NCI-H1048 (cell line): ENCODE measurements around the gene ZSCAN23.
"Not testable (repeated sequence)": the region's sequence is repeated elsewhere in the genome, so short reads cannot be mapped to it uniquely, and the experiment has no call there.

Source experiments
- DNase-seq: peaks from one replicate; lab custom pipeline; 2025; lab: John Stamatoyannopoulos, UW

ZSCAN23 gene

DNA sequence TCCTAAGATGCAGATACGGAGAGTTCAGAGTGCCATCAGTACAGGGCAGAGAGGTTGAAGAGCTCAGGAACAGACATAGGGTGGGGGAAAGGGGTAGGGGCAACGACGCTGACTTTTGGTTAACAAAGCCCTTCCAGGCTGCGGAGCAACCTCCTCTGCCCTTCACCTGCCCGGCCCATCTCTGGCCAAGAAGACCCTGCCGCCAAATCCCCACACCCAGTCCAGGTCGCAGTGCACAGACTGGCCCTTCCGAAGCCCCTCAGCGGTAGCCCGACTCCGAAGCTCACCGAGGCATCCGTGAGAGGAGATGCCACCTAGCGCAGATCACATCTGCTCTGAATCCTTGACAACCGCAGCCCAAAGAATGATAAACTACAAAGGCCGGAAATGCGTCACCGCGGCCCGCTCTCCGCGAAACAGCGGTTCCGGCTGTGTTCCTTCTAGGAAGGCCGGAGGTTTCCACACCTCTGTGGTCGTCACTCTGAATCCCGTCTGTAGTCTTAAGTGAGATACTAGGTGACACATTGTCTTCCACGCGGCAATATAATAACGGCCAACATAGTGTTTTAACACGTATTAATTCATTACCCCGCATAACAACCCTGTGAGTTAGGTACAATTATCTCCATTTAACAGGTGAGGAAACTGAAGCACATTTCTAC lies at the start of gene ZSCAN23:
Gene ZSCAN23, minus strand, starts transcription at position 380 of the 662 bp plus-strand sequence. CDS start 7,225 bp downstream, outside the sequence.
- DNase-seq = no peak

DNA sequence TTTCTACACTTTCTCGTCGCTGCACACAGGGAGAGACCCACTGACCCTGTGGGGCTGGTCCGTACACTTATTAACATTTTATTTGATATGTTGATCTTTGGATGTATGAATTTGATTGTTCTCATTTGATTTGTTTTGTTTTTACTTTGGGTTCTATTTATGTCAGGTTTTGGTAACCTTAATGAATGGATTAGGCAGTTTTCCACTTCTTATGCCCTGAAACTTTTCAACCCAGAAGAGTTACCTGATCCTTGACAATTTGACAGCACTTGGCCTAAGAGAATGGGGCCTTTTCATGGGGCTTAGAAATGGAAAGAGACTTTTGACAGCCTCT lies 48.7 kb upstream of the ZSCAN23 start:
- DNase-seq = no peak

DNA sequence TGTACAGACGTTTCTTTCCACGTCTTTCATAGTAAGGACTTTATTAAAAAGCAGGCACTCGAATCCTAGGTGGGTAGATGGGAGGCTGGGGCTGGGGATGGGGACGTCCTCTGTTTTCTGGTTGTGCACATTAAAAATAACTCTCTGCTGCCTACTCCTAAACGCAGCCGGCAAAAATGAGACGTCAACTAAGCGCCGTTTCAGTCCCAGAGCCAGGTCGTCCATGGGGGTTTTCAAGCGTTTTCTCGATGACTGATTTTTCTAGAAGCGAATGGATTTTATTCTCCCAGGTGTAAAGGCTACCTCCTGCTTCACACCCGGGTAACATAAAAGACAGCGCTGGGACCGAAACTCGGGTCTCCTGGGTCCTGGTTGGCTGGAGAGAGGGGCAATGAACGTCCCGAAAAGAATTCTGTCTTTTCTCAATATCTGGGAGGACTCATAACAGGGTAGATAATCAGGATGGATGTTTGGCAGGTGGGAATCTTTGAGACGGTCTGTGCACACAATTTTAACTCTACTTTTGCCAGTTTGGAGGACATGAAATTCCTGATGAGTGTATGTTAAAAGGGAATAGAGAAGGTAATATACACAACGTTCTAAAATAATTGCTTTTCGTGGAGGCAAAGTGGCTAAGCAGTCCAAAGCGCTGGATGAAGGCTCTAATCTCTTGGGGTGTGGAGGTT lies 47.1 kb upstream of the ZSCAN23 start:
- no peak for DNase-seq

DNA sequence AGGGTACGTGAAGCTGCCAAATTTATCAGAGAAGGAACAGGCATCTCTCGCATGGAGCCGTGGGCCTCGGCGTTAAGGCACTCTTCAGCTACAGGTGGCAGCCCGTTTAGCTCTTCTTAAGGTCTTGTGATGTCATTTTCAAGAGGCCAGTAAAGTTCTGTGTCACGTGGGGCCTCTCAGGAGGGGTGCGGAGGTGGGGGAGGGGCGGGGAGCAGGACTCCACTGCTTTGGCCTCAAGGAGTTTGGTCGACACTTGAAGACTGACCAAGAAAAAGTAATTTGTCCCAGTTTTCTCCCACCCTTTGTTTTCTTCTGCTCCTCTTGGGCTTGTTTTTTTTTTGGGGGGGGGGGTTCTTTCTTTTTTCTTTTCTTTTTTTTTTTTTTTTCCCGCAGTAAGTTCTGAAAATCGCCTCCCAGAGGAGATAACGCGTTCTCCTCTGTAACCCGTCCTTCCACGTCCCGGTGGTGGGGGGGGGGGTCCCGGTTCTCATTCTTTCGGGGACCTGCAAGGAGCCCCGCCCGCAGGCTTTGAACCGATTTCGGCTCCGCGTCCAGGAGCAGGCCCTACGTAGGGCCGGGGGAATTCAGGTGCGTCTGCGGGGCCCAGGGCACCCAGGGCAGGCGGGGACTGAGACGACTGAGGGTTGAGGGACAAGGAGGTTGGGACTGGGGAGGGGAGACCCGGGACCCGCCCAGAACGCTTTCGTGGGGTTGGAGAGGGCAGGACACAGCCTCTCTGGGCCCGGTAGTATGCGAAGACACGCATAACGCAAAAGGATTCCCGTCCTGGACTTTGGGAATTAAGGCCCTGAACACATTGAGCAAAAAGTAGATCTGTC lies 46.3 kb upstream of the ZSCAN23 start:
- DNase-seq = no peak

DNA sequence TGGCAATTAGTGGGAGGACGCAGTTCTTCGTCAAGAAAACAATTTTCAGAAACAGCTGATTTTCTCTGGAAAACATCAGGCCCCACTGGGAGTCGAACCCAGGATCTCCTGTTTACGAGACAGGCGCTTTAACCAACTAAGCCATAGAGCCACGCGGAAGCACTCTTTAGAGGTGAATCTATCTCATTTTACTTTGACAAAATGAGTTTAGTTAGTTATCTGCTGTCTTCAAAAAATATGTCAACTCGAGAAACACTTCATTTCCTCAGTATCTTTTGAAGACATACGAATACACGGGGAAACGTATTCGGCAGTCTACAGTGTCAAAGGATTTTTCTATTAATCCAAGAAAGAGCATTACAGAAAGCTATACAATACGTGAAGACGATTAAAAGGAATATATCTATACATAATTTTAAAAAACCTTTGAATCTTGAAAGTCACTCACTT lies 45.6 kb upstream of the ZSCAN23 start:
- DNase-seq = no peak

DNA sequence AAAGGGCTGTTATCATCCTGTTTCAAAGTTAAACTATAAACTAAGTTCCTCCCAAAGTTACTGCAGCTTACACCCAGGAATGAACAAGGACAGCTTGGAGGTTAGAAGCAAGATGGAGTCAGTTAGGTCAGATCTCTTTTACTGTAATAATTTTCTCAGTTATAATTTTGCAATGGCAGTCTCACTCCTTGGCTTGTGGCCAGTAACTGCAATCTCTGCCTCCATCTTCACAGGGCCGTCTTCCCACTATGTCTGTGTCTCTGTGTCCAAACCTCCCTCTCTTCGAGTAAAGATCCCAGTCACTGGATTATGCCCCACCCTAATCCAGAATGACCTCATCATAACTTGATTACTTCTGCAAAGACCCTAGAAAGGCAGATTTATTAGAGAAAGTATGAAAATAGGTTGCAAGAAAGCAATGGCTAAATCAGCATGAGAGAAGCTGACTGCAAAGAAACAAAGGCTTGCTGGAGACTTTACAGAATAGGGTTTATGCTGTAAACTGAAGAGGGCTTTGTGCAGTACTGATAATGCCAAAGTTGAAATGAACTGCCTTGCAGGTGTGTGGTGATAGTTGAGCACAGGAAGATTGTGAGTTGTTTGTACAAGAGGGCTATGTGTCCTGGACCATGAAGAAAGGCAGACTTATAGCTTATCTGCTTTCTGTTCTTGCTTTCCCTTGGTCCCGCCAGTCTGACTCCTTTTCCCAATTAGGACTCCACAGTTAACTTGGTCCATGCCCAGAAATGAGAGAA lies 43.9 kb upstream of the ZSCAN23 start:
- no peak for DNase-seq

DNA sequence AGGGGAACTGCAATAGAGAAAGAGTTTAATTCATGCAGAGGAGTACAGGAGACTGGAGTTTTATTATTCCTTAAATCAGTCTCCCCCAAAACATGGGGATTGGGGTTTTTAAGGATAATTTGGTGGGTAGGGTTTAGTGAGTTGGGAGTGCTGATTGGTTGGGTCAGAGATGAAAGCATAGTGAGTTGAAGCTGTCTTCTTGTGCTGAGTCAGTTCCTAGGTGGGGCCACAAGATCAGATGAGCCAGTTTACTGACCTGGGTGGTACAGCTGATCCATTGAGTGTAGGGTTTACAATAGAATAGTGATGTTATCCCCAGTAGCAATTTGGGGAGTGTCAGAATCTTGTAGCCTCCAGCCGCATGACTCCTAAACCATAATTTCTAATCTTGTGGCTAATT lies 43.2 kb upstream of the ZSCAN23 start:
- no peak for DNase-seq

DNA sequence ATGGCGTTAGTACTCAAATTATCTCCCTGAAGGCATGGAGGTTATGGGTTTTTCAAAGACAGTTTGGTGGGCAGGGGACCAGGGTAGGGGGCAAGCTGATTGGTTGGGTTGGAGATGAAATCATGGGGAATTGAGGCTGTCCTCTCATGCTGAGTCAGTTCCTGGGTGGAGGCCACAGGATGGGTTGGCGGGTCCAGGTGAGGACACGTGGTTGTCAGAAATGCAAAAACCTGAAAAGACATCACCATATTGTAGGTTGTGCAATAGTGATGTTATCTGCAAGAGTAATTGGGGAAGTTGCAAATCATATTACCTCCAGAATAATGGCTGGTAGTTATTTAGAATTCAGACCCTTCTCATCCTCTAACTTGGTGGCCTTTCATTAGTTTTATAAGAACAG lies 42.2 kb upstream of the ZSCAN23 start:
- no peak for DNase-seq

DNA sequence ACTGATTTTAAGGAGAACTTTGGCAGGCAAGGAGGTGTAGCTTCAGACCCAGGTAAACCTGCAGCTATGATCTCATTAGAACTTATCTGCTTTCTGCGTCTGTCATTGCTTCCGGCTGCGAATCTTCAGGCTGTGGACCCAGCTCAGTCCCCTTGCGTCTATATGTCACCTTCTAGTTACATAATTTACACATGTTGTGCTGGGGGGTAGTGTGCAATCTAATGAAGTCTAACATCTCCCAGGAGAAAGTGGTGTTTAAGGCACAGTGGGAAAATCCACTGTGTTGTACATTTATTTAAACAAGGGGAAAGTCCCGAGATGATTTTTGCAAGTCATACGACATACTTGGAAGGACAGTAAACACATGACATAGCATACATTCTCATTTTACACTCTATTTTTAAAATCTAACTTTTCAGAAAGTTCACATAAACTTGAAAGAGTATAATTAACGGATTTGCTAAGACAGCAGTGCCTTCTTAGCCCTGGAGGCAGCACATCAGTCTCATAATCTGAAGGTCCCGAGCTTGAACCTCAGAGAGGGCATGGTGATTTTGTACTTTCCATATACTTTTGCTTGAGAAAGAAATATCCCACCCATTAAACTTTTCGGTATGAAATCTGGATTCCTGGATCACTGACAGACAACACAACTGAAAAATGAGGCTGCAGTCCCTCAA lies 37.1 kb upstream of the ZSCAN23 start:
- no peak for DNase-seq

DNA sequence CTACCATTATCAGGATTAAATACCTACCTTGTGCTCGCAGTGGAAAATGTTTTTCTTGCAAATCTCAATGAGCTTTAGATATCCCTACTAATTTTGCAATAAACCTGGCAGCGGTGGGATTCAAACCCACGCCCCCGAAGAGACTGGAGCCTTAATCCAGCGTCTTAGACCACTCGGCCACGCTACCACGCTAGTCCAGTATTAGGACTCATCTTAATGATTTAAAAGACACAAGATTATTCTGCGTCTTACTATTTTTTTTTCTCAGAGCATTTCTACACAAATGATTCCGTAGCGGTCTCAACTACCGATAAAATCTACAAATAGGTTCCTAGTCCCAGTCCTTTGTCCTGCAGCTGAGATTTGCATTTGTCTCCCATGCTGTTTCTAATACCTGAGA lies 35.2 kb upstream of the ZSCAN23 start:
- DNase-seq = no peak

DNA sequence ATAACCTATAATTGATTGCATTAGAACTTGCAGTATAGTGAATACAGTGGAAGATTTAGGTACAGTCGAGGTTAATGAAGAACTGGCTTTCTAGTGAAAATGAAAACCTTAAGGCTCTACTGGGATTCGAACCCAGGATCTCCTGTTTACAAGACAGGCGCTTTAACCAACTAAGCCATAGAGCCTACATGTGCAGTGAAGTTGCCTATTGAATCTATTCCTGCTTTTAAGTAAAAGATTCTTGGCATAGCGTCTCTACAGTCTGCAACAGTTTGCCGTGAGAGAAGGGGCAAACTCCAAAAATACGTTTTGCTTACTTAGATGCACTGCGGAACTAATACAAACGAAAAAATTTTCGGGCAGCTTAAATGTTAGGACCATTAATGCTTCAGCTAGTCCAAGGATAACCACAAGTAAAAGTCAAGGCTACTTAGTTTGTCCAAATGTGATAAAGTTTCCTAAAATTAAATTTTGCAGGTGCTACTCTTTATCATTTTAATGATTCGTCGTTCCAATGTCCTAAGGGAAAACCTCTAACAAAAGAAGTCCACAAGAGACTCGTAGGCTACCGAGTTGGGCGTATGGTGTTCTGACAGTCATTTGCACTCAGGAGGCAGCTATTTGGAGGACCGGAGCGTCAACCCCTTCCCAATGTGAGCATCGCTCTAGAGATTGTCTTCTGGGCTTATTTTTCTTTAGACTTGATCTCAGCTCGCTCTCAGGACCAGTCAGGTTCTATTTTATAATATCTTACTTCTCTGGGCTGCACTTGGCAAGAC lies 31.3 kb upstream of the ZSCAN23 start:
- no peak for DNase-seq

DNA sequence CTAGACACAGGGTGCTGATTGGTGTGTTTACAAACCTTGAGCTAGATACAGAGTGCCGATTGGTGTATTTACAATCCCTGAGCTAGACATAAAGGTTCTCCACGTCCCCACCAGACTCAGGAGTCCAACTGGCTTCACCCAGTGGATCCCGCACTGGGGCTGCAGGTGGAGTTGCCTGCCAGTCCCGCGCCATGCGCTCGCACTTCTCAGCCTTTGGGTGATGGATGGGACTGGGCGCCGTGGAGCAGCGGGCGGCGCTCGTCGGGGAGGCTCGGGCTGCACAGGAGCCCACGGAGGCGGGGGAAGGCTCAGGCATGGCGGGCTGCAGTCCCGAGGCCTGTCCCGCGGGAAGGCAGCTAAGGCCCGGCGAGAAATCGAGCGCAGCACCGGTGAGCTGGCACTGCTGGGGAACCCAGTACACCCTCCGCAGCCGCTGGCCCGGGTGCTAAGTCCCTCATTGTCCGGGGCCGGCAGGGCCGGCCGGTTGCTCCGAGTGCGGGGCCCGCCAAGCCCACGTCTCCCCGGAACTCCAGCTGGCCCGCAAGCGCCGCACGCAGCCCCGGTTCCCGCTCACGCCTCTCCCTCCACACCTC lies 26.0 kb upstream of the ZSCAN23 start:
- not testable (repeated sequence) for DNase-seq

DNA sequence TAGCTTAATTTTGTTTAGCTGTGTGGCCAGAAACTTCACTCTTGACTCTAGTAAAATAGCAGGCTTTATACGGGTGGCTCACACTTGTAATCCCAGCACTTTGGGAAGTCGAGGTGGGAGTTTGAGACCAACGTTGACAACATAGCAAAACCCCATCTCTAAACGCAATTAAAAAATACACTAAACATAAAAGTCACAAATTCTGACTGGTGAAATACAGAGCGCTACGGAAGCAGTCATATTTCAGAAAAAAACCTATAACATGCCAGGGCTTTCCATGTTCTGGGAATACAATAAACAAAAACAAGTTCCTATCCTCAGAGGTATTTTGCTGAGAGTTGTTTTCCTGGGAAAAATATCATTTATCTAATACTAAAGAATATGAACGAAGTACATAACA lies 24.8 kb upstream of the ZSCAN23 start:
- no peak for DNase-seq

DNA sequence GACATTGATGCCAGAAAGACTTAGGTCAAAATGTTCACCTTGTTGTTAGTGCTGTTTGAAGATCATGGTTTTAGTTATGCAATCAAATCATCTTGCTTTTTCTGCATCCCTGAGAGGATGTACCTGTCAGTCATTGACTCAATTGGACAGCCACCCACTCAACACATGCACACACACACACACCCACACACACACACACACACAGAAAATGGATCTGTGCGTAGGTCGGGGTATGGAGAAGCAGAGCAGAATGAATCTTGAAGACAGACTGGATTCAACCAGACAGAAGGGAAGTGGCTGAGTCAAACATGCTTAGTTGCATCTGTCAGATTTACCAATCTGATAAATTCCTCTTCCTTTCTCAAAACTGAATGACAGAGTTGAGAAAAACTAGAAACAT lies 19.1 kb upstream of the ZSCAN23 start:
- DNase-seq = no peak

DNA sequence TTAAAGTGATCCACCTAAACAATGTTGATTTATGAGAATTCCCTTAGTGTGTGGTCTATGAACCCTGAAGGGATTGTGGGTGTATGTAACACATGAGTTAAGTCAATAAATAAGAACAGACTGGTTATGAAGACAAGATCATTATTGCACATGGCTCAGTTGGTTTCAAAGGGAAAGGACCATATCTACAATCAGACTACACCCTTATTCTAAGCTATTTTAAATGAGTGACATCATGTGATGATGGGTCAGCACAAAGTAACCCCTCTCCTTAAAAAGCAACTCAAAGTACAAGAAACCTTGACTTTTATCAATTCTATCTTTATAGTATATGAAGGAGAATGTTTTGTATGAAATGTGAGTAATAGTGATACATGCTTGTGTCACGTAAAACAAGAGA lies 15.3 kb upstream of the ZSCAN23 start:
- DNase-seq = no peak

DNA sequence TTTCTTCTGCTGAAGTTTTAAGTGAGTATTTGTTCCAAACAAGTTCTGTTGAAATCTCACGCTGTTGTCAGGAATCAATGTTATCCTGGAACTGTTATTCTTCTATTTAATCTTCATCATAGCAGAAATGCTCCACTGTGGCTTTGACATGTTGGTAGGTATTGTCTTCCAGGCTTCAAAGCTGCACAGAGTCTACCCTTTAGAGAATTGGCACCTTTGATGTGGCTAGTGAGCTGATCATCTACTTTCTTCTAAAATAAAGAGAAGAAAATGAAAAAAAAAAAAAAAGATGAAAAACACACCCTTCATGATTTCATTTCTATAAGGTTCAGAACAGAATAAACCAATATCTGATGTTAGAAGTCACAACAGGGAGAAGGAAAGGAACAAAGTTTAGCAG lies 5.8 kb upstream of the ZSCAN23 start:
- DNase-seq = no peak

DNA sequence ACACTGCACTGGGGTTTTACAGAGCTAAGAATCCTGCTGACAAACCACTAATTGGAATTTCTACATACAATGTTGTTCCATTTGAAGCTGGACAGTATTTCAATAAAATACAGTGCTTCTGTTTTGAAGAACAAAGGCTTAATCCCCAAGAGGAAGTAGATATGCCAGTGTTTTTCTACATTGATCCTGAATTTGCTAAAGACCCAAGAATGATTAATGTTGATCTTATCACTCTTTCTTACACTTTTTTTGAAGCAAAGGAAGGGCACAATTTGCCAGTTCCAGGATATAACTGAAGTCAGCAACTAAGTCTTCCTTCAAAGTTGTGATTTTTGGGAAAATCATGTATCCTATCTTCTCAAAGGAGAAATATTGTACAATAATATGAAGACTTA lies 4.2 kb upstream of the ZSCAN23 start:
- DNase-seq = not testable (repeated sequence)

DNA sequence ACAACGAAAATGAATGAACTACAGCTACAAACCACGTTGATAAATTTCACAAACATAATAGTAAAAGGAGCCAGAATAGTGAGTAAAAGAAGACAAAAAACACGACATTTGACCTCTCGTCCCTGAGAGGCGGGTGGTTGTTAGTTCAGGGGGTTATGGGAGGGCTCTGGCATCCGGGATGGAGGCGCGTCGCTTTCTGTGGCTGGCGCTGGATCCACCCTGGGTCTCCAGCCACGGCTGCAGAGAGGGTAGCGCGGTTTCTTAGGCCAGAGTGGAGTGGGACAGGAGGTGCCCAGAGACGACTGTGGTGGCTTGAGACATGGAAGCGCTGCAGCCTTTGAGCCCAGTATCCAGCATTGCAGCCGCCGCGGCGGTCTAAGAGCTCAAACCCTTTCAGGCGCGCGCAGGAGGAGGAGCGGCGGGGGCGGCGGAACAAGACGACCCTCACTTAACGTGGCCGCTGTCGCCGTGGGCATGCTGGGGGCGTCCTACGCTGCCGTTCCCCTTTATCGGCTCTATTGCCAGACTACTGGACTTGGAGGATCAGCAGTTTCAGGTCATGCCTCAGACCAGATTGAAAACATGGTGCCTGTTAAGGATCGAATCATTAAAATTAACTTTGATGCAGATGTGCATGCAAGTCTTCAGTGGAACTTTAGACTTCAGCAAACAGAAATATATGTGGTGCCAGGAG lies 3.7 kb upstream of the ZSCAN23 start:
- no peak for DNase-seq

DNA sequence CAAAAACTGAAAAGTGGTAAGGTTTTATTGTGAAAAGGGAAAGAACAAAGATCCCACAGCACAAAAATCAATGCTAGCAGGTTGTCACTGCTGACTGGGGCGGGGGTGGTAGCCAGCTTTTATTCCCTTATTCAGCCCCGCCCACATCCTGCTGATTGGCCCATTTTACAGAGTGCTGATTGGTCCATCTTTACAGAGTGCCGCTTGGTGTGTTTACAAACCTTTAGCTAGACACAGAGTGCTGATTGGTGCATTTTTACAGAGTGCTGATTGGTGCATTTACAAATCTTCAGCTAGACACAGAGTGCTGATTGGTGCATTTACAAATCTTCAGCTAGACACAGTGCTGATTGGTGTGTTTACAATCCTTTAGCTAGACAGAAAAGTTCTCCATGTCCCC lies 1.5 kb upstream of the ZSCAN23 start:
- DNase-seq = not testable (repeated sequence)

DNA sequence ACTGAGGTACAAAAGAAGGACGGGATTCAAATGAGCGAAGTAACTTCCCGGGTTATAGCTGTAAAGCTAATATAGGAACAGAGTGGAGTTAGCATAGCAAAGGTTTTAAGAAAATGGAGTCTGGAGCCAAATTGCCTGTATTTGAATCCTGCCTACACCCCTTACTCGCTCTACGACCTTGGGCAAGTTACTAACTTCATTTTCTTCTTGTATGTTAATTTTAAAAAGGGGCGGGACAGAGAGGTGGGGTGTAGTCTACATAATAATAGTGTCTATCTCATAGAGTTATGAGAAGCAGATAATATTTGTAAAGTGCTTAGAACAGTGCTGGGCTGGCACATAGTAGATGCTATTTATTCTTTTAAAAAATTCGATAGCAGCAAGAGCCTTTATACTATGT lies 705 bp downstream of the ZSCAN23 start:
- no peak for DNase-seq
